ENCODE results near the gene PCGF5.
"Not testable (repeated sequence)": the region's sequence is repeated elsewhere in the genome, so short reads cannot be mapped to it uniquely, and the experiment has no call there.

Gene PCGF5

DNA sequence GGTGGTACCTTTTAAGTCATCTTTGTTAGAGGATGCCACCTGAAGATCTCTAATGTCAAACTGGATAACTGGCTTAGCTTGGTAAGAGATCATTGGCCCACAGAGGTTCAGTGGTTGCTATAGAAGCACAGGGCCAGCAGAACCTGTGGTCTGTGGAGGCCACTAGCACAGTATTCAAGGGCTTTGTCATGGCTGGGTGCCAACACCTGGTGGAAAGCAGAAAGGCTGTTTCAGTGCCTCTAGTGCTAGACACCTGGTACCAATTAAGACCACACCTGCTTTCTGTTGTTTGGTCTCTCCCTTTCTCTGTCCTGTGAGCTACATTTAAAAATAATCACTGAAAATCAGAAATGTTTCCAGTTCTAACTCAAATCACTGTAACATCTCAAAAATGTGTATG, 10.0 kb upstream of the PCGF5 start:
- DNase-seq, result peak; percentile 28

DNA sequence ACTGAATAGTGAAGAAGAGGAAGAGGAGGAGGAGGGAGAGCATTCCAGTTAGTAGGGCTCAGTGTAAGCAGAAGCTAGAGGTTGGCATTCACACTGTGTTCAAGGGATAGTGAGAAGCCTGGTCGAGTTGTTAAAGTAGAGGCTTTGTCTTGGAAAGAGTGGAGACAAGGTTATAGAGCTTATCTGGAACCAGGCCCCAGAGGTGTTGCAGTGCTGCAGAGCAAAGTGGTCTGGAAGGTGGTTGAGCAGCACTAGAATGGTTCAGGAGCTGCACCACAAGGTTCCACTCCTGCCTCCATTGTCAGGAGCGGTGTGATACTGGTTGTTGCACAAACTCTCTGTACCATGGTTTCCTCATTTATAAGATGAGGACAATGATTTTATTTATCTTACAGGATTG, 8.8 kb upstream of the PCGF5 start:
- DNase-seq, result no peak

DNA sequence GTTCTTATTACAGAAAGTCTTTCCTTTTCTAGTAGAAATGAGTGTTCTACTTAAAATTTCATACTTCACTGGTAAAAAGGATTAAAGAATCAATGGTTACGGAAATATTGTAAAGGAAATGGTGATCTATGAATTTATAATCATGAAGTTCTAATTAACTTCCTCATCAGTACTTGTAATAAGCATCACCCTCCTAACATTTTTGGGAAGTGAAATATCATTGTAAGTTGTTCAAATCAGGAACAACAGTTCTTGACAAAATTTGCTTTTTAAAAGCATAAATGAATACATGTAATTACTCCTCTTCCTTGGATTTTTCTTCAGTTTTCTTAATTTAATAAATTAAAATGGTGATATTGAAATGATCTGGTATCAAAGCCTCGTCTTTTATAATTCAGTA, 5.6 kb upstream of the PCGF5 start:
- no peak for DNase-seq

DNA sequence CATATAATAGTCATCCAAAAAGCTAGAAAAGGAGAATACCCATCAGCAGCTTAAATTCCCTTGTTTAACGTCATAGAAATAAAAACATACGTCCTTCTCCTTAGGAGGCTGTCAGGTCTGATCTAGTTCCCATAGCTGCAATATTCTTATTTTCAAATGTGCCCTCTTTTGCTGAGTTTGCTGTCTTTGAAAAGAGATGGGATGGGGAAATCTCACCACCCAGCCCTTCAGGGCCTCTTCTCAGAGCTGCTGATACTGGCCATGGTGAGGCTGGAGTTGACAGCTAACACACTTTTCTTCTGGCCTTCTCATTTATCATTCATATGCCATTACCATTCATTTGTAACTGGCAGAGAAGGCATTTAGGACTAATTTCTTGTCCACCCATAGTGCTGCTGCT, 5.1 kb upstream of the PCGF5 start:
- DNase-seq, result no peak

DNA sequence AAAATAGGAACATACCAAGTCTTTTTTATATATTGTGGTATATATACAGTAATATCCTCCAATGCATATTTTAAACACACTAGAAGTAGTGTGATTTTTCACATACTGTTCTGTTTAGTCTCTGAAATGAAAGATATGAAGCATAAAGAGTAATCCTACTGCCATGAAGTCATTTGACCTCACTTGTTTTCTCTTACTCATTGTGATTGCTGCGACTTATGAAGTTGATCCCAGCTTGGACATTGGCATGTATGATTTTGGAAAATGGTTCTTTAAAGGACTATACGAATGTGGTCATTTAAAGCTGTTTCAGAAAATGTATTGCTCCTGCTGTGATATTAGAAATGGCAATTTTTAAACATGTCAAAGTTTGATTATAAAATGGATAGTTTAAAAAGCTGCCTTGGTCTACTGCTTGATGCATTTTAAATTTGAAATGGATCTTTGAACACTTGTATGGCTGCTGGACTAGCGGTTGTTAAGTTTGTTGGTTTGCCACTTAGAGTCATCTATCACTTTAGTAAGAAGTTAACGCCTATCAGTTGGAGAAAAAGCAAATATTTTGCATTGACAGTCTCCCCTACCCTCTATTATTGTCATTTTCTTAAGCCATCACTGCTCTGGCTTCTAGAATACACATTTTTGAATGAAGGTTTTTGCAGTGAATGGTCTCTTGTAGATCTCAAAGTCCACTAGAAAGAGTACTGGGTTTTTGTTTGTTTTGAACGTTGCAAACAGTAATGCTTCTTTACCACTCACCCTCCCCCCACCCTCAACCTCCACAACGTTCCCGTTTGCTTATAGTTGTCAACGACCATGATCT, 881 bp upstream of the PCGF5 start:
- DNase-seq, result no peak

DNA sequence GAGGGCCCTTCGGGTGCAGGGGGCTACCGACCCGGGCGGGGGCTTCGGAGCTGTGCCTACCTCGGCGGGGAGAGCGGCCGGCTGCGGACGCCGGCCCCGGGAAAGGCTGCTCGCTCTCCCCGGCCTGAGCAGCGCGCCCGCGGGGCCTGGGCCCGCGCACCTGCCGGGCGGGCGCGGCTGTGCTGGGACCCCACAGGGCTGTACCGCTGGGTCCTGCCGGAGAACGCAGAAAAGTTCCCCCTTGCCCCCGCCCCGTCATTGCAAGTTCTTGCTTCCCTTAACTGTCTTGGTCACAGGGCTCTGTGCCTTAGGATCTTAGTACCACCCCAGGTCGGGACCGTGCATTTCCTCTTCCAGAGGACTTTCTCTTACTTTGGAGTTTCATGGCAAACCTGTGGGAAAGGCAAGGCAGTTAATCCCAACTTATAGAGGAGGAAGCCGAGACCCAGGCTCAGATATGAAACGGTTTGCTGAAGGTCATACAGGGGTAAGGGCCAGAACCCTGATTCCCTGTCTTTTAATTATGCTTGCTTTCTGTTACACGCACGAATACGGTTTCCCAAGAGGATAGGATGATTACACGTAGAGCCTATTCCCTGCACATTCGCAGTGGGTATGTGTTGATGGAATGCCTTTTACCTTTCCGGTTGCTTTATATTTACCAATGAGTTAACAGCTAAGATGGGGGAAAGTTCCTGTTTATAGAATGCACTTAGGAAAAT, 652 bp downstream of the PCGF5 start:
- DNase-seq, result peak; percentile 30

DNA sequence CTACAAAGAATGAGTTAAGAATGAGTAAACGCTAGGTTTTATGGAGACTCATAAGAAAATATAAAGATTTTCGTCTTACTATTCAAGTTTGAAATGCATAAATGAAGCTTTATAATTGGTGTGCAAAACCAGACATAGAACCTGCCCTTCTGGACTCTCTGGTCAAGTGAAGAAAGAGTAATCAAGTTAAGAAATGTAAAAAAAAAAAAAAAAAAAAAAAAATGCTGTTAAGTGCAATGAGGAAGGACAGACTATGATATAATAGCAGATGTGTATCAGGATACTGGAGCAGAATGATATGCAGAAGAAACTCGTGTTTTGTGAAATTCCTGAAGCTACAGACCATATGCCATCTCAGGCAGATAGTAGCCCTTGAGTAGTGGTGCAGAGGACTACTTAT, 5.6 kb downstream of the PCGF5 start:
- no peak for DNase-seq

DNA sequence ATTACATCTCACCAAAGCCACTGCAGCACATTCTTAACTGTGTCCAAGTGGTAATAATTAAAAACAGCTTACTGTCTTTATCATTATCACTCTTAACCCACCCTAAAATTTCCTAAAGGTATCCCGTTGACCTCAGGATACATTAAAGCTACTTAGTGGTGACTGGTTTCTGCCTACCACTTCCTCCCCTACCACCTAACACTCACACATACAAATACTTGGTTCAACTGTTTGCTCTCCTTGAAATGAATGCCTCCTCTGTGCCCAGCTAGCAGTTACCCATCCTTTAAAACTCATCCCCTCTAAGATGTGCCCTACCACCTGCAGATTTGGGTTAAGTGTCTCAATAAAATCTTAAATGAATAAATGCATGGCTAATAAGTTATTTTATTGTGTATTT, 7.1 kb downstream of the PCGF5 start:
- DNase-seq, result no peak

DNA sequence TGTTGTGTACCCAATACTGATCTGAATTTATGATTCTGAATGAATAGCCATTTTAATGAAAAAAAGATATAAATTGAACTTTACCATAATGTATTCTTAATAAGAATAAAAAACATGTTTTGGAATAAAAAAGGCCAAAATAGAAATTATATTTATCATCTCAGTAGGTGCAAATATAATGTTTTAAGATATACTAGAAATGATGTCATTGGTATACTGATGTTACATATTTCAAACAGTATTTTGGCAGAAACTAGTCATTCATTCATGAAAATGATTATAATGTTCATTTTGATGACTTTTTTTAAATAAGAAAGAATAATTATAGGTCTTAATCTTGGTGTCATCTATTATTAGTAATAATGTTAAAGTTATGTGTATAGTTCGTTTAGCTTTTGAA, 9.2 kb downstream of the PCGF5 start:
- DNase-seq, result no peak

DNA sequence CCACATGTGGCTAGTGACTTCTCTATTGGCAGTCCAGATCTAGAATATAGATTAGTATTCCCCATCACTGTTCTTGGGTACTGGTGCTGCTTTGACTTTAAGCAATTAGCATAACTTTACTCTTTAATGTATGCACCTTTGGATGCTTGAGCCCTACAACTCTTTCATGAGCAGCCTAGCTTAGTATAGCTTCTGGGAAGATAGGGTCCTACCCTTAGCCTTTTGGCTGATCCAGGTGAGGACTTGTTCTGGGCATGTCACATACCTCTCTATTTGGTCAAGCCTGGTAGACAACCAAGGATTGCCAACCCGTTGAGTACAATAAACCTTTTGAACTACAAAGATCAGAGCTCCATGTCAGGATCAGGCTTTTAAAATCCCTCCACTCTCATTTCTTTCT, 17.7 kb downstream of the PCGF5 start:
- DNase-seq, result no peak

DNA sequence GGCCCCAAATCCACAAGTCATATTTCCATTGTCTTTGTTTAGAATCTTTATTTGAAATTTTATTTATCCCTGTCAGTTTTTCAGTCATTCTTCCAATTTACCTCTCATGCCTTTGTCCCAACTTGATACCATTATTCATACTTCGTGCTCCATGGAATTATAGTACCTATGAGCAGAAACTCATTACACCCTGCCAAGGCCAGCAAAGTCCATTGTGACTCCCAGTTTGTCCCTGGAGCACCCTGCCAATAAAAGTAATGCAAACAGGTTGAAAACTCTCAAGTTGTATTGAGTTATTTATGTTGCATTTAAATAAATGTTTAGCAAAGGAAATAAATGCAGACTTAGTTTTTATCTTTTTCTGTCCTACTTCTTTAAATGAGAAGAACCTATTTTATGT, 19.3 kb downstream of the PCGF5 start:
- DNase-seq, result no peak

DNA sequence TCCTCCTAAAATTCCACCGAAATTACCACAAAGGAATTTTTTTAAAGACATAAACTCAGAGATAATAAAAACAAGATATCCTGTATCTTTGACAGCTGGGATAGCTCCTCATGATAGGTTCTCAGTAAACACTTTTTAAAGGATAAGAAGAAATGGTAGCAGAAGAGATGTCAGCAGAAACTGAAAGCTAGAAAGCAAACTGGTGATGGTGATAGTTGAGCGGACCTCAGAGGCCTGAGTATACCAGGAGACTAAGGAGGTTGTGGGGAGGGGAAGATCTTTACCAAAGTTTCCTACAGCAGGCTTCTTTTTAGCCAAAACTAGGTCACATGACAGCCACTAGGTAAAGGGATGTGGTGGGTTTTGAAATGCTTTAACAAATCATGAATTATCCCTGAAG, 22.5 kb downstream of the PCGF5 start:
- no peak for DNase-seq

DNA sequence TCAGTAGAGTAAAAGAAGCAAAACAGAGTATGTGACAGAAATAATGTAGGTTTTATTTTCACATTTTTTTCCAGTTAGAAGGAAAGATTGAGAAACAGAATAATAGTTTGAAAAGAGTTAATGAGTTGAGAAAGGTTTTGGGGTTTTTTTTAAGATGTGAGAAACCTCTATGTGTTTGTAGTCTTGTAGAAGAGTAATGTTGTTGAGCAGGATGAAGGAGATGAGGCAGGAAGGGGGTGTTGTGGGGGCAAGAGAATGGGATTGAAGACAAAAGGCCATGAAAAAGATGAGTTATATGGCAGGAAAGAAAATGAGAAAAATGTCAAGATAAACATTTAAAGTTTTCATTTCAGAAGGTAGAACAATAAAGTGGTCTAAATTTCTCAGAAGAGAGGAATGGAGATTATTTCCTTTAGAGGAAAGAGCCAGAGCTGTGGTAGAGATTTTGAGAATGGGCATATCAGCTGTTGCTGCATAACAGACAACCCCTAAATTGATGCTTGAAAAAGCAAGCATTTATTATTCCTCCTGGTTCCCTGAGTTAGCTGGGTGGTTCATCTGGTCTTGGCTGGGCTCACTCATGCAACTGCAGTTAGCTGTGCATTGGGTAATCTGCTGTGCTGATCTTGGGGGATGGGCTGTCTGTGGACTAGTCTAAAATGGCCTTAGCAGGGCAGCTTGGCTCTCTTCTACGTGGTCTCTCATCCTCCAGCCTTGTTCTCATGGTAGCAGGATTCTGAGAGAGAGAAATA, 27.1 kb downstream of the PCGF5 start:
- DNase-seq, result no peak

DNA sequence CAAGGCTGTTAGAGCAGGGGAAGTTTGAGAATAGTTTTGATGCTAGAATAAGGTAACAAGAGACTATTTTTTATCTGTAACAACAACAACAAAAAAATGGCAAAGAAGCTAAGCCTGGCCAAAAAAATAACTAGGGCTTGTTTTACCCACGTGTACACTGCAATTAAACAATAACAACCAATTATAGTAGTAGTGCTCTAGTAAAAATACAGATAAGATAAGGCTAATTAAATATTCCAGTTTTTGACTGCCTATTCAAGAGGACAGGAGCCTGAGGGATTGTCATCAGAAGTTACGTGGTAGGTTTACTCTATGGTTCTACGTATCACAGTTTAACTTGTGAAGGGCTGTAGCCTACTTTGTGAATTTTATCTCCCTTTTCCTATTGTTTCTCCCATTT, 29.2 kb downstream of the PCGF5 start:
- DNase-seq, result no peak

DNA sequence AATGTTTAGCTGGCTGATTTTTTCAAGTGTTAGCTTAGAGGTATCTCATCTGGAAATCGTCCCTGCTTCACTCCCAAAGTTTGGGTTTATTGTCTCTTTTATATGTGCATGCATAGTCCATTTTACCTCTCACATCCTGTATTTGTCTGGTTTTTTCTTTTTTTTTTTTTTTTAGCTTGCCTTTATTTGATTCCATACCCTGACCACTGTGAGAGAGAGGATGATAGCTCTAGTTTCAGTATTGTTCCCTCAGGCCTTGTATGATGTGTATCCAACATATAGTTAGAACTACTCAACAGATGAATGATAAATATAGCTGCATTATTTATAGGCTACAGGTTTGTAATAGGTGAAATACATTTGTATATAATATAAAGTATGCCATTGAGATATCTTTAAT, 29.9 kb downstream of the PCGF5 start:
- no peak for DNase-seq

DNA sequence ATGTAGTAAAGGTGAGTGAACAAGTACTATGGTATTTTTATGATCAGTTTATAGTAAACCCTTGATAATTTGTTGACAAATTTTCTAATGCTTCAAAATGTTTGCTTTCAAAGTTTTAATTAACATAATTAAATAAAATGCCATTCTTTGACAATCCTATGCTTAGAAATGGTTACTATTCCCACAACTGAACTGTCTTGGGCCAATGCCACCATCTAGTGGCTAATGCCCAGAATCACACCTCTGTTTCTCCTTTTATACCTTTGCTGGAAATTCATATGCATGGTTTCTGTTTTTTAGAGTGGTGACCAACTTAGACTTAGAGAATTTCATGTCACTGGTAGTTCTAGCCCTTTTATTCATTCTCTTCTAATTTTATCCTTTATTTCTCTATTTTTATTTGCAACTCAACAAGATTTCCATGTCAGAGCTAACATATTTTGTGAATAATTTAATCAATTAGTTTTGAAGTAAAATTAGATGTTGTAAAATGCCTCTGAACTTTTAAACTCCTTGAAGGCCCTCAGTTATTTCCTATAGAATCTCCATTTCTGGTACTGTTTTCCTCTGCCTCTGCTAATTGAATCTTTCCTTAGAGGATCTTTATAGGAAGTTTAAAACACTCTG, 31.1 kb downstream of the PCGF5 start:
- peak; percentile 64 for DNase-seq

DNA sequence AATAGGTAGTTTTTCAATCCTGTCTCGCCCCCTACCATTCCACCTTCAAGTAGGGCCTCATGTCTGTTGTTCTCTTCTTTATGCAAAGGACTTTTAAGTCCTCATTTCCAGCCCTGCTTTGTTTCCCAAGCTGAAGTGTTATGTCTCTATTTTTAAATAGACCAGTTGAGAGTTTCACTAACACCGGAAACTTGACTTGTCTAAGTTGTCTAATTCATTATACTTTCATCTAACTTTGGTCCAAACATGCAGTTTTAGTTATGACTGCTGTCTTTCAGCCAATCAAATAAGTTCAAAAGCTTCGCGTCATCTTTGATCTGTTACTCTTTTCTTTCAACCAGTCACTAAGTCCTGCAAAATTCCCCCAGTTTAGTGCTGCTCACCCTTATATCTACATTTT, 32.8 kb downstream of the PCGF5 start:
- no peak for DNase-seq

DNA sequence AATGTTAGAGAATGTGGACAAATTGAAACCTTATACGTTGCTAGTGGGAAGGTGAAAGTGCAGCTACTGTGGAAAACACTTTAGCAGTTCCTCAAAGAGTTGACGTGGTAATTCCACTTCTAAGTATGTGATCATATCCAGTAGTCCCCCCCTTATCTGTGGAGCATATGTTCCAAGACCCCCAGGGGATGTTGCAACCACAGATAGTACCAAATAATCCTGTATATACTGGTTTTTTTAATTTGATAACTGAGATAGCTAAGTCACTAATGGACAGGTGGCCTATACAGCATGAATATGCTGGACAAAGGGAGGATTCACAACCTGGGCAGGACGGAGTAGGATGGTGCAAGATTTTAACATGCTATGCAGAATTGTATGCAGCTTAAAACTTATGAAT, 36.8 kb downstream of the PCGF5 start:
- DNase-seq, result no peak

DNA sequence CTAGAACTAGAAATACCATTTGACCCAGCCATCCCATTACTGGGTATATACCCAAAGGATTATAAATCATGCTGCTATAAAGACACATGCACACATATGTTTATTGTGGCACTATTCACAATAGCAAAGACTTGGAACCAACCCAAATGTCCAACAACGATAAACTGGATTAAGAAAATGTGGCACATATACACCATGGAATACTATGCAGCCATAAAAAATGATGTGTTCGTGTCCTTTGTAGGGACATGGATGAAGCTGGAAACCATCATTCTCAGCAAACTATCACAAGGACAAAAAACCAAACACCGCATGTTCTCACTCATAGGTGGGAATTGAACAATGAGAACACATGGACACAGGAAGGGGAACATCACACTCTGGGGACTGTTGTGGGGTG, 40.0 kb downstream of the PCGF5 start:
- not testable (repeated sequence) for DNase-seq

DNA sequence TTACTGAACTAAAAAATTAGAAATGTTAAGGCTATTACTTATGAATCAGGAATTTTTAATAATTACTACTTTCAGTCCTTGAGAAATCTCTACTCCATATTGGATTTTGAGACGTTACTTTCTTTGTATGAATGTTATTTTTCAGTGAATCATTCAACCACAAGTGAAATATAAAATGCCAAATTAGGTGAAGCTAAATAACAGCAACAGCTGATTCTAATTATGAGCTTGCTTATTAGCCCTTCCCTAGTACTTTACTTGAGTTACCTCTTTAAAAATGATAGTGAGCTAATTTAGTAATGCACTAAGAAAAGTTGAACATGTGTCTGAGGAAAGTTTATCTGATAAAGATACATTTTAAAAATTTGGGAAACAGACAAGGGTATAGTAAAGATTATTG, 51.4 kb downstream of the PCGF5 start:
- no peak for DNase-seq

DNA sequence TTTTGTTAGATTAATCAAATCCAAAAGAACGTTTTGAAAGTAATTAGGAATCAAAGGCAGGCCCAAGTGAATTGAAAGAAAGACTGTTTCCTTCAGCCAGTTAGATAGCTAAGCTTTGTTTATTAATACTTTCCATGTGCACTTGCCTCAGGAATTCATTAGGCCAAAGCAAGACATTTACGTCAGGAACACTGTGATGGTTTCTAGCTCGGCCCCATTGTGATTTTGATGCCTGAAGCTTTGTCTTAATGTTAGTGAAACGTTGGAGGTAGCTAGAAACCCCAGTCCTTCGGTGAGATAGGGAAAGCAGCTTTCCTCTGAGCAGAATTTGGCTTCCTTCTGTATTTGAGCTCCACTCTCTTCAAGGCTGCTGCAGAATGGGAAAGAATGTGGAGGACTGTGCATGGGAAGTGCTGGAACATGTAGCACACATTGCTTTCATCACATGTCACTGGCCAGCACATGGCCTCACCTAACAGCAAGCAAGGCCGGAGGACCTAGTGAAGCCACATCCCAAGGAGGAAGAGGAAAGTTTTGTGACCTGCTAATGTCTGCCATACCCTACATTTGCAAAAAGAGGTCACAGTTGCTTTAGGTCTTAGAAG, 64.1 kb downstream of the PCGF5 start:
- DNase-seq, result no peak

DNA sequence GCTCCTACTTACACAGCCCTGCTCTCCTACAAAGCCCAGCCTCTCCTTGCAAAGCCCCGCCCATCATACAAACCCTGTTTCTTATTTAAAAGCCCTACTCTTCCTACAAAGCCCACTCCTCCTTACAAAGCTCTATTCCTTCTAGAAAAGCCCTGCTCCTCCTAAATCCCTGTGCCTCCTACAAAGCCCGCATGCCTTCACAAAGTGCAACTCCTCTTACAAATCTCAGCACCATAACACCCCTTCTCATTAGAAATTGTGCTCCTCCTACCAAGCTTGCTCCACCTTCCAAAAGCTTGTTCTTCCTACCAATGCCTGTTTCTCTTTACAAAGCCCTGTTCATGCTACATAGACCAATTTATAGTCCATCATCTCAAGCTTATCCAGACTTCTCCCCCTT, 66.1 kb downstream of the PCGF5 start:
- DNase-seq, result no peak

DNA sequence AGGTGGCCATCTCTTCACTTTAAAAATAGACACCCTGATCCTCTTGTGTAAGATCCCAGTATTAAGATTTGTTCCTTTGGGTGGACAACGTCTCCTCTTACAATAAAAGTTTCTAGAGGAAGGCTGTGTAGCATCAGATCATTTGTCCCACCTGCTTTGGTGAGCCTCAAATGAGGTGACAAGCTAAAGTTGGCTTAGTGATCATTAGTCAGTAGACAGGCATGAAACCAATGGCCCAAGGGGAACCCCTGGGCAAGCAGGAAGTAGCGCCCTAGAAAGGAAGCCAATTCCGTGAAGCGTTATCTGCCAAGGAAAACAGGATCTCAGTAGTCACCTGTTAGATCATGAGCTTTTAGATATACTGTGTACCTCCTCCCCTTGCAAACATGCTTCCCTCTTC, 66.8 kb downstream of the PCGF5 start:
- no peak for DNase-seq

Measured in CD4-positive, alpha-beta T cell treated with Interleukin-6 for 4 hours (primary cell).